Right lobe of liver (tissue), 6 donors: Measurements from ENCODE around the gene TSC22D1. TPM values are rescaled to one million over a fixed set of nuclear protein-coding genes. Genes with fewer than 3 reads are reported as not detected.

ENCODE experiments used
- ATAC-seq, 4 donors: fragments of 200-7000 bp; cut with Tn5 transposase; one replicate each; pipeline ENCODE4 v1.9.1; 2020; ENCODE audit warnings: mild to moderate bottlenecking in 4 of 4, moderate library complexity in 4 of 4
- DNase-seq, 3 donors: peaks; one replicate each; pipeline ENCODE4 v3.0.0-alpha.2; 2020
- H3K27ac ChIP-seq, 3 donors: fragments of 200-600 bp; one replicate each; pipeline ENCODE4 v1.8.0; 2022
- H3K27me3 ChIP-seq, 2 donors: fragments of 200-600 bp; one replicate each; pipeline ENCODE4 v1.8.0; 2022
- H3K36me3 ChIP-seq, 4 donors: fragments of 200-600 bp; sonication (generic) in 1 of 4; one replicate each; pipeline versions ENCODE4 v1.5.1 to v1.8.0; 2017 to 2022; ENCODE audit warnings: control low read depth in 1 of 4
- H3K4me1 ChIP-seq, 4 donors: fragments of 200-600 bp; sonication (generic) in 1 of 4; one replicate each; pipeline versions ENCODE4 v1.5.1 to v1.8.0; 2017 to 2022; ENCODE audit warnings: control low read depth in 1 of 4
- H3K4me3 ChIP-seq, 3 donors: fragments of 200-600 bp; one replicate each; pipeline ENCODE4 v1.8.0; 2022
- H3K9me3 ChIP-seq, 4 donors: fragments of 200-600 bp; sonication (generic) in 1 of 4; one replicate each; pipeline versions ENCODE4 v1.5.1 to v1.8.0; 2017 to 2022; ENCODE audit warnings: control low read depth in 1 of 4
- CTCF ChIP-seq, 4 donors: fragments of 200-600 bp in 3 of 4; fragments of 450-650 bp in 1 of 4; IDR thresholded peaks; one replicate each; pipeline versions ENCODE4 v1.5.1 to v1.8.0; 2016 to 2022; ENCODE audit warnings: antibody characterized with exemption in 4 of 4, mild to moderate bottlenecking in 2 of 4
- POLR2A ChIP-seq: fragments of 450-650 bp; IDR thresholded peaks from one replicate; pipeline ENCODE4 v1.6.1; 2017; ENCODE audit warnings: antibody characterized with exemption, mild to moderate bottlenecking
- WGBS: methylation state at CpG from one replicate; pipeline ENCODE4 v1.1.6; 2018; ENCODE audit warnings: low coverage, low lambda C conversion rate; ENCODE audit not compliant: insufficient coverage; ENCODE audit errors: missing lambda C conversion rate; 5-methylcytosine and 5-hydroxymethylcytosine counted together
- intact Hi-C, 2 donors: fragments of 100-400 bp; cut with DNase I; formaldehyde crosslinking; loops; one replicate each; pipeline versions ENCODE4 v1.11.2 to v1.14.1; 2022
- total RNA-seq, 6 experiments: library from RNA; depleted of rRNA in 2 of 6; stranded (reverse); fragments of >200 nt in 2 of 6; fragmentation: NEBNext Ultra II Directional in 3 of 6; extraction: Animal tissue kit (Norgen Biotek cat#: 25700) in 3 of 6; gene quantifications; one replicate each; pipeline versions ENCODE4 v1.1.0 to v1.2.4, GENCODE V29; 2016 to 2023
- donor health status: DM: no; HTN: yes; CAD: no.
- donor health status: DM: no; HTN: no; CAD: no.
- donor health status: DM: no; HTN: no; CAD: no.
- donor health status: DM: no; HTN: yes; CAD: no.
- donor health status: DM: no; HTN: yes; CAD: no.

Gene TSC22D1
- total RNA-seq, 6 experiments from 2014 or later, result 21.2 to 44.4 (median 27.9) TPM

GRCh38 chr13:44409595-44409994 is 166.5 kb downstream of the TSC22D1 start:
- H3K9me3 ChIP-seq, result no peaks in the 10 kb centered on the region
- no peak overlapping the region for H3K27ac ChIP-seq
- no peaks in the 10 kb centered on the region for H3K36me3 ChIP-seq
- intact Hi-C loops, result no loop called here
- H3K4me3 ChIP-seq, result no peak overlapping the region
- TF ChIP-seq POLR2A (no peak), CTCF (IDR thresholded peaks at IDR 0.05) (no peak)
- WGBS, result 59% methylated on average over 3 of the region's 4 CpGs
- H3K27me3 ChIP-seq, result no peaks in the 10 kb centered on the region
- ATAC-seq, result no peak
- no peak for DNase-seq
- peaks cover 0 to 4% (median 2%) of the 10 kb centered on the region in 4 donors for H3K4me1 ChIP-seq

- no peak overlapping the region for H3K27ac ChIP-seq
- H3K27me3 ChIP-seq, result no peaks in the 10 kb centered on the region
- H3K4me1 ChIP-seq, result peaks cover 0 to 12% (median 5%) of the 10 kb centered on the region in 4 donors
- H3K4me3 ChIP-seq, result no peak overlapping the region
- H3K9me3 ChIP-seq, result no peaks in the 10 kb centered on the region
- ATAC-seq (no peak), DNase-seq (no peak)
- WGBS, result 96% methylated on average over 5 of the region's 7 CpGs
- intact Hi-C loops, result no loop called here
- no peak for TF ChIP-seq POLR2A
- no peak for TF ChIP-seq CTCF (IDR thresholded peaks at IDR 0.05)
- no peaks in the 10 kb centered on the region for H3K36me3 ChIP-seq
Observed at GRCh38 chr13:44407891-44408290, 168.2 kb downstream of the TSC22D1 start.

GRCh38 chr13:44407379-44407778 is 168.8 kb downstream of the TSC22D1 start:
- TF ChIP-seq CTCF (IDR thresholded peaks at IDR 0.05) (no peak), POLR2A (no peak)
- DNase-seq, result no peak
- intact Hi-C loops, result no loop called here
- no peak for ATAC-seq
- Histone ChIP-seq H3K27me3 (no peaks in the 10 kb centered on the region), H3K36me3 (no peaks in the 10 kb centered on the region), H3K4me1 (peaks cover 0 to 17% (median 7%) of the 10 kb centered on the region in 4 donors), H3K9me3 (no peaks in the 10 kb centered on the region), H3K4me3 (no peak overlapping the region), H3K27ac (no peak overlapping the region)
- WGBS, result 93% methylated on average over 3 of the region's 3 CpGs

GRCh38 chr13:44406617-44407016 is 169.5 kb downstream of the TSC22D1 start:
- Histone ChIP-seq H3K36me3 (no peaks in the 10 kb centered on the region), H3K27me3 (no peaks in the 10 kb centered on the region), H3K4me1 (peaks cover 0 to 23% (median 7%) of the 10 kb centered on the region in 4 donors), H3K27ac (no peak overlapping the region), H3K4me3 (no peak overlapping the region), H3K9me3 (no peaks in the 10 kb centered on the region)
- 41% methylated on average over 5 of the region's 5 CpGs for WGBS
- intact Hi-C loops, result no loop called here
- DNase-seq (no peak), ATAC-seq (no peak)
- no peak for TF ChIP-seq POLR2A
- no peak for TF ChIP-seq CTCF (IDR thresholded peaks at IDR 0.05)
